SHP77 (cell line): ENCODE measurements around the gene RTBDN.

Source experiments
- DNase-seq, 2 experiments: peaks; one replicate each; lab custom pipeline; 2025; lab: John Stamatoyannopoulos, UW

RTBDN gene

DNA sequence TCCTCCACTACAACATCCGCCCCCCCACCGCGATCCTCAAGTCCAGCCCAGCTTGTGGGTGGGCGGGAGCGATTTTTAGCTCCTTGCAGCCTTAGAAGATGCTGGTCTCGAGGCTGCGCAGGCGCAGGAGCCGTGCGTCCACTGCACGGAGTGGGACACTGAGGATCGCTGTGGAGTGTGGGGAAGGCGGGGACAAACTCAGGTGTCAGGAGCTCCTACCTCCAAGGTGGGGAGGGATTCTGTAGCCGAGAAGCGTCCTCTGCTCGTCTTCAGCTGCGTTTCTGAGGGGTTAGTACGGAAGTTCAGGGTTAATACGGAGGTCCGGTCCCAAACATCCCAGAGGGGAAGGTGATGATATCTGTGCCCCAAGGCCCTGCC is at the start of gene RTBDN:
Gene RTBDN, minus strand, starts transcription at position 14 of the 378 bp plus-strand sequence. CDS start 4,600 bp downstream, outside the sequence.
- DNase-seq: no peak

DNA sequence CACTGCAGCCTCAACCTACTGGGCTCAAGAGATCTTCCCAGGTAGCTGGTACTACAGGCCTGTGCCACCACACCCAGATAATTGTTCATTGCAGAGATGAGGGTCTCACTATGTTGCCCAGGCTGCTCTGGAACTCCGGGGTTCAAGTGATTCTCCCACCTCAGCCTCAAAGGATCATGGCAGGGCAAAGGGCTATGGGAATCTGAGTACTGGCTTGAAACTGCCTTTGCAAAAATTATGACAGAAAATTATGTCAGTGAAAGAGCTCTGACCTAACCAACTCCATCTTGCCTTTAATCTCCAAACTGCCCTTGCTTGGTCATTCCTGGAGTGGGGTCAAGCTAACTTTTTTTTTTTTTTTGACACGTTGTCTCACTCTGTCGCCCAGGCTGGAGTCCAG is 48.2 kb upstream of the RTBDN start:
- no peak for DNase-seq

DNA sequence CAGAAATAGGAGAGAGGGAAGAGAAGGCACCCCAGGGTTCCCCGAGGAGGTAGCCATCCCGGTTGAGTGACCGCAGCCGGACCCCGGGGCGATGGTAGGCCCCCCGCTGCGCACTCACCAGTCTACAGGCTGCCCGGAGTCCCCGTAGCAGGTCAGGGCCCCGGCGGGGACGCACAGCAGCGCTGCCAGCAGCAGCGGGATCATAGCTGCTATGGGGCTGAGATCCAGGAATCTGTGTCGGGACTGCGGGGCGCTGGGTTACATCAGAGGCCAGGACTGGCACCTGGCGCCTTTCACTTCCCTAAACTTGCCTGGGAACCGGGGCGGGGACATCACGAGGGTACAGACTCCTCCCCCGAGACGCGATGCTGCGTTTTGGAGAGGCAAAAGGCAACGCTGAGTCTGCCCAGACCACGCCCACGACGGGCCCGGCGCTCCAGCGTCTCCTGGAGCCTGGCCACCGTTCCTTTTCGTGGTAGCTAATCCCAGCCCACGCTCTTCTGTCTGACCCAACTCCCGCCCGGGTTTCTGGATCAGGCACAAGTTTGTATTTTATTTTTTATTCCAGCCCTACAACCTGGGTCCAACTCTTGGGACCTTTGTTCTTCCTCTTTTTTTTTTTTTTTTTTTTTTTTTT is 46.9 kb upstream of the RTBDN start, which contains the start of gene DNASE2:
Gene DNASE2, minus strand, starts transcription at position 278 of the 637 bp plus-strand sequence. Its CDS starts 74 bp downstream, at position 204.
- peak; percentile 93 to 96 for DNase-seq

DNA sequence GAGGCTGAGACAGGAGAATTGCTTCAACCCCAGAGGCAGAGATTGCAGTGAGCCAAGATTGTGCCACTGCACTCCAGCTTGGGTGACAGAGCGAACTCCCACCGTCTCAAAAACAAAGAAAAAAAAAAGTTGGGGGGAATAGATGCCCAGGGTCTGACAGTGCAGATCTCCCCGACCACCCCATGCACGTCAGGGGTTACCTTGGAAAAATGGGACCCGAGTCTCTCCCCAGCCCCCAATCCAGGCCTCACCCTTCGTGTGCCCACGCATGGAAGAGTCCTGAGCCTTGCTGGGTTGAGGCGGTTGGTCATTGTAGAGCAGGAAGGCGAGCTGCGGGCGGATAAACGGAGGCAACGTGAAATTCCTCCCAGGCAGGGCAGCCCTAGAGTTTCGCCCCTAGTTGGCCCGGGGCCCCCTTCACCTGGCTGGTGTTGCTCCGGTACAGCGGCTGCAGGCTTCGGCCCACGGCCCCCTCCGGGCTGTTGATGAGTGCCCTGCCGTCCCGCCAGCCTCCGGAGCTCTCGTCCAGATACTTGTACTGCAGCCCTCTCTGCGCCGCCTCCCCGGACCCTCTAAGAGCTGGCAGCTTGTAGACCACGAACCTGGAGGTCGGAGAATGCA is 46.3 kb upstream of the RTBDN start:
- peak in 1 of 2 experiments; percentile 44 for DNase-seq

DNA sequence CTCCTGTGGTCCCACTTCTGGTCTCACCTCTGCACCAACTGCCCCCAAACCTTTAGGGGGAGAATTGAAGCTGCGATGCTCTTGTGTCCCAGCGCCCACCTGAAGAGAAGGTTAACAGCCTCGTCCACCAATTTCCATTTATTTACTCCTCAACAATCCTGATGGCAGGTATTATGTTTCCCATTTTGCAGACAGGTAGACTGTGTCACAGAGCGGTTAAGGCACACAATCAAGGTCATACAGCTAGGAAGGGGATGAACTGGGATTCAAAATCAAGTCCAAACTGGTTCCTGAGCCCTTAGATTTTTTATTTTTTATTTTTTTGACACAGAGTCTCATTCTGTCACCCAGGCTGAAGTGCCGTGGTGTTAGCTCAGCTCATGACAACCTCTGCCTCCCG is 40.7 kb upstream of the RTBDN start:
- no peak for DNase-seq

DNA sequence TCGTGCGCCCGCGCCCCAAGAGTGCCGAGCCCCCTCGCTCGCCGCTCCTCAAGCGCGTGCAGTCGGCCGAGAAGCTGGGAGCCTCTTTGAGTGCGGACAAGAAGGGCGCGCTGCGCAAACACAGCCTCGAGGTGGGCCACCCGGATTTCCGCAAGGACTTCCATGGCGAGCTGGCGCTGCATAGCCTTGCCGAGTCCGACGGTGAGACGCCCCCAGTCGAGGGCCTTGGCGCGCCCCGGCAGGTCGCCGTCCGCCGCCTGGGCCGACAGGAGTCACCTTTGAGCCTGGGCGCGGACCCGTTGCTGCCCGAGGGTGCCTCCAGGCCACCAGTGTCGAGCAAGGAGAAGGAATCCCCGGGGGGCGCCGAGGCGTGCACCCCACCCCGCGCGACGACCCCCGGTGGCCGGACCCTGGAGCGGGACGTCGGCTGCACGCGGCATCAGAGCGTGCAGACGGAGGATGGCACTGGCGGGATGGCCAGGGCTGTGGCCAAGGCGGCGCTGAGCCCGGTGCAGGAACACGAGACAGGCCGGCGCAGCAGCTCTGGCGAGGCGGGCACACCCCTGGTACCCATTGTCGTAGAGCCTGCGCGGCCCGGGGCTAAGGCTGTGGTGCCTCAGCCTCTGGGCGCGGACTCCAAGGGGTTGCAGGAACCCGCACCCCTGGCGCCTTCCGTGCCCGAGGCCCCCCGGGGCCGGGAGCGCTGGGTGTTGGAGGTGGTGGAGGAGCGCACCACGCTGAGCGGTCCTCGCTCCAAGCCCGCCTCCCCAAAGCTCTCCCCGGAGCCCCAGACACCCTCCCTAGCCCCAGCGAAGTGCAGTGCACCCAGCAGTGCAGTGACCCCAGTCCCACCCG is 39.7 kb upstream of the RTBDN start:
- DNase-seq: no peak

DNA sequence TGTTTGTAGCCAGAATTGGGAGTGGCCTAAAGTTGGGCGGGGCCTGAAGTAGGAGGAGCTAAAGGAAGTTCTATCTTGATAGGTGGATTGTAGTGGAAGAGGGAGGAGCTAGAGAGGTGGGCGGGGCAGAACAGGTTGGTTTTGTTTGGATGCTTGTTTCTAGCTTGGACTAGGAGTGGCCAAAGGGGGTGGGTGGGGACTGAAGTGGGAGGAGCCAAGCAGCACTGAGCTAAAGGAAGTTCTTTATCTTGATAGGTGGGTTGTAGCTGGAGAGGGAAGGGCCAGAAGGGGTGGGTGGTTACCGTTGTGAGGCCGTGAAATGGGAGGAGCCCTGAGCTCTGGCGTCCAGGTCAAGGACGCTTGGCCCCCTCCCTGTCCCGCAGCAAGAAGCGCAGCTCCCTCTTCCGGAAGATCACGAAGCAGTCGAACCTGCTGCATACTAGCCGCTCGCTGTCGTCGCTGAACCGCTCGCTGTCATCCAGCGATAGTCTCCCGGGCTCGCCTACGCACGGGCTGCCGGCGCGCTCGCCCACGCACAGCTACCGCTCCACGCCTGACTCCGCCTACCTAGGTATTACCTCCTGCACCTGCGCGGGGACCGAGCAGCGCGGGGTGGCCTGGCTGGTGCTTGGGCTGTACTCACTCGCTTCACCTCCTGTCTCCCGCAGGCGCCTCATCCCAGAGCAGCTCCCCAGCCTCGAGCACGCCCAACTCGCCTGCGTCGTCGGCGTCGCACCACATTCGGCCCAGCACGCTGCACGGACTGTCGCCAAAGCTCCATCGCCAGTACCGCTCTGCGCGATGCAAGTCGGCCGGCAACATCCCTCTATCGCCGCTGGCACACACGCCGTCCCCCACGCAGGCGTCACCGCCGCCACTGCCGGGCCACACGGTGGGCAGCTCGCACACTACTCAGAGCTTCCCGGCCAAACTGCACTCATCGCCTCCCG is 38.8 kb upstream of the RTBDN start:
- peak in 1 of 2 experiments; percentile 7 for DNase-seq

DNA sequence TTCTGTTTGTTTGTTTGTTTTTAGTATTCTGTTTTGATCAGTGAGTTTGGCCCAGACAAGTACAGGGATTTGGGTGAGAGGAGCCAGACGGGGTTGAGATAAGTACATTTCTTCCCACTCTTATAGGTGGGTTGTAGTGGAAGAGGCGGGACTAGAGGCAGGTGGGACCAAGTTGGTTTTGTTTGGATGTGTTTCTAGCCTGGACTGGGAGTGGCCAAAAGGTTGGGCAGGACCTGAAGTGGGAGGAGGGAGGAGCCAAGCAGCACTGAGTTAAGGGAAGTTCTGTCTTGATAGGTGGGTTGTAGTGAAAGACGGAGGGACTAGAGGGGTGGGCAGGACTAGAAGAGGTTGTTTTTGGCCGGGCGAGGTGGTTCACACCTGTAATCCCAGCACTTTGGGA is 37.9 kb upstream of the RTBDN start:
- DNase-seq: no peak

DNA sequence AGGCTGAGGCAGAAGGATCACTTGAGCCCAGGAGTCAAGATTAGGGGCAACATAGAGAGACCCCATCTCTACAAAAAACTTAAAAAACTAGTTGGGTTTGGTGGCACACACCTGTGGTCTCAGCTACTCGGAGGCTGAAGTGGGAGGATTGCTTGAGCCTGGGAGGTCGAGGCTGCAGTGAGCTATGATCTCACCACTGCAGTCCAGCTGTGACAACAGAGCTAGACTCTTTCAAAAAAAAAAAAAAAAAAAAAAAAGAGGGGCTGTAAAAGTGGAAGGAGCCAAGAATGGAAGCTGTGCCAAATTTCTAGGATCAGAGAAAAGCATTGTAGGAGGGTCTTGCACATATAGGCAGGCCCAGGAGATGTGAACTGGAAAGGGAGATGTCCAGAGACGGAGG is 37.3 kb upstream of the RTBDN start:
- DNase-seq: no peak

DNA sequence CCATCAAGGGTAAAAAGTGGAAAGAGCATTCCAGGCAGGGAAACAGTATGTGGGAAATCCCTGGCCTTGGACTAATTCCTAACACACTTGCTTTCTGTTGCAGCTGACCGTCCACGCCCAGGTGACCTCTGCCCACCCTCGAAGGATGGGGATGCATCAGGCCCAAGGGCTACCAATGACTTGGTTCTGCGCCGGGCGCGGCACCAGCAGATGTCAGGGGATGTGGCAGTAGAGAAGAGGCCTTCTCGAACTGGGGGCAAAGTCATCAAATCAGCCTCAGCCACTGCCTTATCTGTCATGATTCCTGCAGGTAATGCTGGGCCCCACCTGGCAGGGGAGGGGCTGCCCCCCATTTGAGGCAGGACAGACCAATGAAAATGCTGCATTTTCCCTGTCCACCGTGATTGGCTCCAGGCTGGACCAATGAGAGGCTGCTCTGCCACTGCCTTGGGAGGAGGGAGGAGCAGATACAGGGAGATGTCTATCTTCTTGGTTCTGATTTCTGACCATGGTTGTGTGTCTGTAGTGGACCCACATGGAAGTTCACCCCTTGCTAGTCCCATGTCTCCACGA is 34.2 kb upstream of the RTBDN start:
- DNase-seq: no peak

DNA sequence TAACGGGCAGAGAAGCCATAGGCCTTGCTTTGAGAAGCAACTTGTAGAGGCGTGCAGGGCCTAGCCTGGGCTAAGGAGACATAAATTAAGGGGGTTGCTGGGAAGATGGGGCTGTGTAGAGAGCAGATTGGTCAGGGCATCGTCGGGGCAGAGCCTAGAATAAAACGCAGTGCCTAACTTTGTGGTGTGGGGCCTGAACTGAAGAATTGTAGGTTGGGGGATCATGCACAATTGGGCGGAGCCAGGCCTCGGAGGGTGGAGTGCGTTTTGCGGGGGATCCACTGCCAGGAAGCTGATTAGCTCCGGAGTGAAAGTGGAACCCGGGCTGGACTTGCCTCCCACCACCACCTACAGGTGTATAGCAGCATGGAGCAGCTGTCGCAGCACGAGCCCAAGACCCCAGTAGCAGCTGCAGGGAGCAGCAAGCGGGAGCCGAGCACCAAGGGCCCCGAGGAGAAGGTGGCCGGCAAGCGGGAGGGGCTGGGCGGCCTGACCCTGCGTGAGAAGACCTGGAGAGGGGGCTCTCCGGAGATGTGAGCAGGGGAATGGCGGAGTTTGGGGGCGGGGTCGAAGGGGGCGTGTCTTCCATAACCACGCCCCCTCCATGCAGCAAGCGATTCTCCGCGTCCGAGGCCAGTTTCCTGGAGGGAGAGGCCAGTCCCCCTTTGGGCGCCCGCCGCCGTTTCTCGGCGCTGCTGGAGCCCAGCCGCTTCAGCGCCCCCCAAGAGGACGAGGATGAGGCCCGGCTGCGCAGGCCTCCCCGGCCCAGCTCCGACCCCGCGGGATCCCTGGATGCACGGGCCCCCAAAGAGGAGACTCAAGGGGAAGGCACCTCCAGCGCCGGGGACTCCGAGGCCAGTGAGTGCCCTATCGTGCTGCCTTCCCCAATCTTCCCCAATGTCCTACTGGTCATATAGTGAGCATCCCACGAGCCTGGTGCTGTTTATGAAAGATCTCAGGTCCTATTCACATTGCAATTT is 33.0 kb upstream of the RTBDN start:
- no peak for DNase-seq

DNA sequence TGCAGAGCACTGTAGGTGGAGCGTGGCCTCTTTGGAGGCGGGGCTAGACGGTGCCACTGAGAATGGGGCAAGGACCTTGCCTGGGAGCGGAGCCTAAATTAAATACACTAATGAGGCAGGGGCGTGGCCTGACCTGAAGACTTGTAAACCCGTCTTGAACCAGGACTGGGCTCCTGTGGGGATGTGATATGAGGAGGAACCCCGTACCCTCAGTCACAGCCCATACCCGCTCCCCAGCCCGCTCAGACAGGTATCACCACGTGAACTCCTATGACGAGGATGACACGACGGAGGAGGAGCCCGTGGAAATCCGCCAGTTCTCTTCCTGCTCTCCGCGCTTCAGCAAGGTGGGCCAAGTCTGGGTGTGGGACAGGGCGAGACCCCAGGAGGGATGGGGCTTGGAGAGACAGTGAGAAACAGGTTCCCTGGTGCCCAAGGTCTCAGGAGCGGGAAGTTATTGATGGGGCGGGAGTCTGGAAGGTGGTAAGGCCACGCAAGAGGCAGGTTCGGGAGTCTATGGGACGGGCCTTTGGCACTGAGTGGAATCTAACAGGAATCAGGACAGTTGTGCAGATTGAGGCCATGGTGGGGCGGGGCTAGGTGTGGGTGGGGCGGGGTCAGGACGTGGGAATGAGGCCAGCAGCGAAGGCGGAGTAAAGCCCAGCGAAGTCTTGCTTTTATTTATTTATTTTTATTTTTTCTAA is 32.2 kb upstream of the RTBDN start:
- no peak for DNase-seq

DNA sequence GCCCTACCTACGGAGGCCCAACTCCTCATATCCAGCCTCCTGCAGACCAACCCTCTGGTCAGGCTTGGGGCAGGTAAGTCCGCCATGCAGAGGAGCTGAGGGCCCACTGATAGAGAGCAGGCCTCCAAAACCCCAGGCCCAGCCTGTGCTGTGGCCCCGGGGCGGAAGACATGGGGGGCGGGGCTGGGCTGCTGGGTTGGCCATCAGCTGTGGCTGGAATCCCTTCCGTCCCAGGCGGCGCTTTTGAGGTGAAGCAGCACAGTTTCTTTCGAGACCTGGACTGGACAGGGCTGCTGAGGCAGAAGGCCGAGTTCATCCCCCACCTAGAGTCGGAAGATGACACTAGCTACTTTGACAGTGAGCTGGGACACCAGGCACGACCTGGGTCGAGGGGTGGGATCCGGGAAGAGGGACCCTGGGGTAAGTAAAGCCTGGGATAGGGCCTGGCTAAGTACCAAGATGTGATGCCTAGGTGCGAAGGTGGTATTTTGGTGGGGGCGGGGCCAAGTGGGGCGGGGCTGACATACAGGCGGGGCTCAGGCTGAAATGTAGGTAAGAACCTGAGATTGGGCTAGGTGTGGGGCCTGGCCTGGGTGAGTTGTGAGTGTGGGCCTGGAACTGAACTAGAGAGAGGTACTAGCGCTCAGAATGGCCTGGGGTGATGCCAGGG is 31.5 kb upstream of the RTBDN start:
- DNase-seq: no peak

DNA sequence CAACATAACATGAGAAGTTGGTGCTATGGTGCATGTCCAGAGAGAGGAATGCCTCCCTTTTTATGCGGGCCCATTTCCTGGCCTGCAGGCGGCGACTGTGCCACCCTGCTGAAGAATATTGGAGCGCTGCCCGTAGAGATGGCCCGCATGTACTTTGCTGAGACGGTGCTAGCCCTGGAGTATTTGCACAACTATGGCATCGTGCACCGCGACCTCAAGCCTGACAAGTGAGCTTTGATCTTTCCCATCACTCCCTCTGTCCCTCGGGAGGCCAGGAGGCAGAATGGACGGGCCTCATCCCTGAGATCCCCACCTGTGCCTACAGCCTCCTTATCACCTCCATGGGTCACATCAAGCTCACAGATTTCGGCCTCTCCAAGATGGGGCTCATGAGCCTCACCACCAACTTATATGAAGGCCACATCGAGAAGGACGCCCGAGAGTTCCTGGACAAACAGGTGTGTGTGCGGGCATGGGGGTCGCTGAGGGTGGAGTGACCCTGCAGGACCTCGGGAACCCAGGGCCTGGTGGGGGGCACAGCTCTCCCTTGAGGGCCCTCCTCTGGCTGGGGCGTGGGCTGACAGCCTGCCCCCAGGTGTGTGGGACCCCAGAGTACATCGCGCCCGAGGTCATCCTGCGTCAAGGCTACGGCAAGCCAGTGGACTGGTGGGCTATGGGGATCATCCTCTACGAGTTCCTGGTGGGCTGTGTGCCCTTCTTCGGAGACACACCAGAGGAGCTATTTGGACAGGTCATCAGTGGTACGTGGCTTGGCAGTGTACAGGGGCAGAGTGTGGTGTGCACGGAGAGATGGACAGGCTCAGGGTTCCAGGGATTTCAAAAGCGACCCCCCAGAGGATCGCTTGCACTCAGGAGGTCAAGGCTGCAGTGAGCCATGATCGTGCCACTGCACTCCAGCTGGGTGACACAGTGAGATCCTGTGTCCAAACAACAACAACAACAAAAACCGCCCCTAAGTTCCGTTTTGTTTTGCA is 30.6 kb upstream of the RTBDN start:
- DNase-seq: no peak

DNA sequence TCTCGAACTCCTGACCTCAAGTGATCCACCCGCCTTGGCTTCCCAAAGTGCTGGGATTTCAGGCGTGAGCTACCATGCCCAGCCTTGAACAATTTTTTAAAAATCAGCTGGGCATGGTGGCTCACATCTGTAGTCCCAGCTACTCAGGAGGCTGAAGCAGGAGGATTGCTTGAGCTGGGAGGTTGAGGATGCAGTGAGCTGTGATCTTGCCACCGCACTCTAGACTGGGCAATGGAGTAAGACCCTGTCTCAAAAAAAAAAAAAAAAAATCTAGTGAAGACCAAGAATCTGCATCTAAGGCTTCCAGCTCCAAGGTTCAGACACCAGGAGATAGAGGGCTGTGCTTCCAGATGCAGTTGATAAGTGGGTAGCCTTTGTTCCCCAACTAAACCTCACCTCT is 29.8 kb upstream of the RTBDN start:
- no peak for DNase-seq

DNA sequence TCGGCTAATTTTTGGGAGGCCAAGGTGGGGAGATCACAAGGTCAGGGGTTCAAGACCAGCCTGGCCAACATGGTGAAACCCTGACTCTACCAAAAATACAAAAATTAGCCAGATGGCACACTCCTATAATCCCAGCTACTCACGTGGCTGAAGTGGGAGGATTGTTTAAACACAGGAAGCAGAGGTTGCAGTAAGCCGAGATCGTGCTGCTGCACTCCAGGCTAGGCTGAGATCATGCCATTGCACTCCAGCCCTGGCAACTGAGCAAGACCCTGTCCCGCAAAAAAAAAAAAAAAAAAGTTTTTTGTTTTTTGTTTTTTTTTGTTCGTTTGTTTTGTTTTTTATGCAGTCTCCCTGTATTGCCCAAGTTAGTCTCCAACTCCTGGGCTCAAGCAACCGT is 25.2 kb upstream of the RTBDN start:
- DNase-seq: no peak

DNA sequence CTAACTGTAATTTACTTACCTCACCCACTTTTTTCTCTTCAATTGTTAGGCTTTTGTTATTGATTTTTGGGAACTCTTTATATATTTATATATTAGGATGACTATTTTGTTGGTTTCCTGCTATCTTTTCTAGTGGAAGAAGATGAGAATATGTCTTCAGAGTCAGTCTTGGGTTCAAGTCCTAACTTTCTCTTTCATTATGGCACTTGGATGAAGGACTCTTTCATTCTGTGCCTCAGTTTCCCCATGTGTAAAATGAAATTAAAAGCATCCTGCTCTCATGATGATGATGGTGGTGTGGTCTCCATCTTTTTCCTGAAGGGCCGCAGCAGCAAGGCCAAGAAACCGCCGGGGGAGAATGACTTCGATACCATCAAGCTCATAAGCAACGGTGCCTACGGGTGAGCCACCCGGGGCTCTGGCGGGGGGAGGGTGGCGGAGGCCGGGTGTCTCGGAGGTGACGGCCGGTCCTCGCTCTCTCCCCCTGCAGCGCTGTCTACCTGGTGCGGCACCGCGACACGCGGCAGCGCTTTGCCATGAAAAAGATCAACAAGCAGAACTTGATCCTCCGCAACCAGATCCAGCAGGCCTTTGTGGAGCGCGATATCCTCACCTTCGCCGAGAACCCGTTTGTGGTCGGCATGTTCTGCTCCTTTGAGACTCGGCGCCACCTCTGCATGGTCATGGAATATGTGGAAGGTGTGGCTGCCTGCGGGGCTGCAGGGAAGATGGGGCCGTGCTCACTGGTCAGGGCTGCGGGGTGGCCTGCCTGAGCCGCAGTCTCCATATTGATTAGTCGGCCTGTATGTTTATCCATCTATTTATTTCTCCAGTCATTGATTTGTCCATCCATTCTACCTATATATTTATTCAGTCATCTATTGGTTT is 23.9 kb upstream of the RTBDN start:
- no peak for DNase-seq
